ENCODE results near the gene RHAG.

- TF ChIP-seq CTCF (IDR thresholded peaks at IDR 0.05) (no peak), POLR2A (IDR thresholded peaks at IDR 0.05) (no peak), POLR2AphosphoS5 (IDR thresholded peaks at IDR 0.05; ENCODE audit: insufficient read depth in 1 of 2, low read depth in 1 of 2) (no peak)
Measured at GRCh38 chr6:49675816-49676215, 39.2 kb upstream of the RHAG start.
